Naive B cell (primary cell): ENCODE results near the gene MMP11. TPM values are rescaled to one million over a fixed set of nuclear protein-coding genes. Genes with fewer than 3 reads are reported as not detected.

Experiments used
- ATAC-seq, 2 donors: fragments of 150-1000 bp; cut with Tn5 transposase; 2 replicates each; pipeline ENCODE4 v1.10.0; 2021; ENCODE audit warnings: low read depth in 2 of 2, mild to moderate bottlenecking in 2 of 2, moderate library complexity in 2 of 2
- DNase-seq: peaks from one replicate; pipeline ENCODE4 v3.0.0; 2022
- H3K27ac Mint-ChIP-seq, 6 donors: one replicate each; pipeline ENCODE4 v1.8.0; 2020 to 2022; ENCODE audit warnings: mild to moderate bottlenecking in 6 of 6, mixed read lengths in 6 of 6, moderate library complexity in 5 of 6, inconsistent platforms in 2 of 6
- H3K27me3 Mint-ChIP-seq, 3 donors: one replicate each; pipeline ENCODE4 v1.8.0; 2021 to 2022; ENCODE audit warnings: mixed read lengths in 3 of 3, mild to moderate bottlenecking in 1 of 3
- H3K36me3 Mint-ChIP-seq, 2 donors: one replicate each; pipeline ENCODE4 v1.8.0; 2020 to 2022; ENCODE audit warnings: mixed read lengths in 2 of 2, inconsistent platforms in 1 of 2, mild to moderate bottlenecking in 1 of 2
- H3K4me1 Mint-ChIP-seq, 3 donors: one replicate each; pipeline ENCODE4 v1.8.0; 2020 to 2022; ENCODE audit warnings: mixed read lengths in 3 of 3, inconsistent platforms in 1 of 3, mild to moderate bottlenecking in 1 of 3, moderate library complexity in 1 of 3
- H3K4me3 Mint-ChIP-seq, 8 donors: one replicate each; pipeline ENCODE4 v1.8.0; 2020 to 2022; ENCODE audit warnings: mild to moderate bottlenecking in 8 of 8, mixed read lengths in 8 of 8, moderate library complexity in 8 of 8, inconsistent platforms in 2 of 8
- H3K9me3 Mint-ChIP-seq, 7 donors: one replicate each; pipeline ENCODE4 v1.8.0; 2020 to 2022; ENCODE audit warnings: mixed read lengths in 7 of 7, mild to moderate bottlenecking in 5 of 7, inconsistent platforms in 2 of 7, moderate library complexity in 1 of 7
- polyA plus RNA-seq, 6 donors: library from polyadenylated mRNA; unstranded; fragments of 300-500 nt; fragmentation: Illumina TruSeq; gene quantifications; one replicate each; pipeline ENCODE4 v1.2.3, GENCODE V29; 2021; ENCODE audit warnings: low read depth in 6 of 6

Gene MMP11
- polyA plus RNA-seq, 6 donors from 2014 or later = 10.2 to 18.9 (median 14.2) TPM

GRCh38 chr22:23804781-23805291 lies 32.2 kb downstream of the MMP11 start:
- Mint-ChIP-seq H3K4me3 (peak overlapping the region in 3 of 8 donors; percentile 25 to 80 (median 73)), H3K9me3 (peaks cover 0 to 3% (median 0%) of the 10 kb centered on the region in 7 donors), H3K27me3 (no peaks in the 10 kb centered on the region), H3K36me3 (peaks cover 11 to 30% of the 10 kb centered on the region in 2 donors), H3K27ac (peak overlapping the region in 4 of 6 donors; percentile 53 to 96 (median 87)), H3K4me1 (peaks cover 58 to 71% (median 60%) of the 10 kb centered on the region in 3 donors)
- DNase-seq (no peak), ATAC-seq (no peak)

GRCh38 chr22:23806837-23807236 lies 34.2 kb downstream of the MMP11 start:
- peaks cover 48 to 61% (median 54%) of the 10 kb centered on the region in 3 donors for H3K4me1 Mint-ChIP-seq

GRCh38 chr22:23812378-23812777 lies 39.7 kb downstream of the MMP11 start:
- peaks cover 13 to 17% of the 10 kb centered on the region in 2 donors for H3K36me3 Mint-ChIP-seq
- peak overlapping the region in 4 of 6 donors; percentile 23 to 69 (median 34) for H3K27ac Mint-ChIP-seq
- no peaks in the 10 kb centered on the region for H3K9me3 Mint-ChIP-seq
- H3K27me3 Mint-ChIP-seq = no peaks in the 10 kb centered on the region
- H3K4me1 Mint-ChIP-seq = peaks cover 16 to 30% (median 27%) of the 10 kb centered on the region in 3 donors
- no peak for DNase-seq
- no peak for ATAC-seq
- no peak overlapping the region for H3K4me3 Mint-ChIP-seq

More at GRCh38 chr22:23806837-23807236, 34.2 kb downstream of the MMP11 start:
- peak in 1 of 2 donors; percentile 13 for ATAC-seq
- Mint-ChIP-seq H3K9me3 (no peaks in the 10 kb centered on the region), H3K27ac (peak overlapping the region in 5 of 6 donors; percentile 66 to 96 (median 75)), H3K36me3 (peaks cover 19 to 20% of the 10 kb centered on the region in 2 donors), H3K27me3 (no peaks in the 10 kb centered on the region), H3K4me3 (peak overlapping the region in 3 of 8 donors; percentile 10 to 73 (median 38))
- DNase-seq = no peak

- Mint-ChIP-seq H3K27me3 (no peaks in the 10 kb centered on the region), H3K36me3 (peaks cover 16 to 20% of the 10 kb centered on the region in 2 donors), H3K4me3 (peak overlapping the region in 1 of 8 donors; percentile 18), H3K27ac (peak overlapping the region in 5 of 6 donors; percentile 54 to 88 (median 86)), H3K9me3 (no peaks in the 10 kb centered on the region), H3K4me1 (peaks cover 35 to 59% (median 54%) of the 10 kb centered on the region in 3 donors)
- ATAC-seq = no peak
- DNase-seq = no peak
Observed at GRCh38 chr22:23815541-23816155, 43.0 kb downstream of the MMP11 start.

- no peaks in the 10 kb centered on the region for H3K27me3 Mint-ChIP-seq
- no peaks in the 10 kb centered on the region for H3K9me3 Mint-ChIP-seq
- DNase-seq (no peak), ATAC-seq (no peak)
- peak overlapping the region in 1 of 8 donors; percentile 20 for H3K4me3 Mint-ChIP-seq
- peaks cover 14 to 15% of the 10 kb centered on the region in 2 donors for H3K36me3 Mint-ChIP-seq
- H3K27ac Mint-ChIP-seq = peak overlapping the region in 3 of 6 donors; percentile 54 to 87 (median 82)
- H3K4me1 Mint-ChIP-seq = peaks cover 37 to 61% (median 54%) of the 10 kb centered on the region in 3 donors
Observed at GRCh38 chr22:23816156-23816976, 43.7 kb downstream of the MMP11 start.

- Mint-ChIP-seq H3K36me3 (peaks cover 8 to 13% of the 10 kb centered on the region in 2 donors), H3K27ac (peak overlapping the region in 5 of 6 donors; percentile 19 to 87 (median 77)), H3K4me3 (peak overlapping the region in 4 of 8 donors; percentile 42 to 88 (median 50)), H3K4me1 (peaks cover 35 to 63% (median 56%) of the 10 kb centered on the region in 3 donors), H3K9me3 (no peaks in the 10 kb centered on the region), H3K27me3 (no peaks in the 10 kb centered on the region)
- DNase-seq = no peak
- ATAC-seq = no peak
Observed at GRCh38 chr22:23817146-23817545, 44.5 kb downstream of the MMP11 start.

GRCh38 chr22:23818541-23818940 lies 45.9 kb downstream of the MMP11 start:
- H3K9me3 Mint-ChIP-seq = no peaks in the 10 kb centered on the region
- peak overlapping the region in 7 of 8 donors; percentile 63 to 88 (median 82) for H3K4me3 Mint-ChIP-seq
- H3K36me3 Mint-ChIP-seq = peaks cover 13 to 18% of the 10 kb centered on the region in 2 donors
- H3K4me1 Mint-ChIP-seq = peaks cover 44 to 77% (median 68%) of the 10 kb centered on the region in 3 donors
- H3K27ac Mint-ChIP-seq = peak overlapping the region; percentile 80 to 95 (median 89)
- peak; percentile 20 to 26 for ATAC-seq
- DNase-seq = no peak
- H3K27me3 Mint-ChIP-seq = no peaks in the 10 kb centered on the region

GRCh38 chr22:23820748-23821211 lies 48.1 kb downstream of the MMP11 start:
- ATAC-seq (peak; percentile 91), DNase-seq (peak; percentile 41)
- Mint-ChIP-seq H3K36me3 (peaks cover 13 to 18% of the 10 kb centered on the region in 2 donors), H3K4me3 (peak overlapping the region in 7 of 8 donors; percentile 13 to 88 (median 83)), H3K9me3 (no peaks in the 10 kb centered on the region), H3K27ac (peak overlapping the region; percentile 82 to 99 (median 91)), H3K27me3 (no peaks in the 10 kb centered on the region), H3K4me1 (peaks cover 60 to 84% (median 79%) of the 10 kb centered on the region in 3 donors)

- Mint-ChIP-seq H3K27ac (peak overlapping the region in 5 of 6 donors; percentile 82 to 99 (median 89)), H3K4me1 (peaks cover 57 to 80% (median 80%) of the 10 kb centered on the region in 3 donors), H3K27me3 (no peaks in the 10 kb centered on the region), H3K9me3 (no peaks in the 10 kb centered on the region), H3K36me3 (peaks cover 11 to 15% of the 10 kb centered on the region in 2 donors), H3K4me3 (peak overlapping the region in 4 of 8 donors; percentile 14 to 51 (median 31))
- no peak for ATAC-seq
- no peak for DNase-seq
Observed at GRCh38 chr22:23822101-23822671, 49.5 kb downstream of the MMP11 start.

GRCh38 chr22:23823331-23823791 lies 50.7 kb downstream of the MMP11 start:
- H3K4me3 Mint-ChIP-seq = no peak overlapping the region
- ATAC-seq (no peak), DNase-seq (no peak)
- no peaks in the 10 kb centered on the region for H3K27me3 Mint-ChIP-seq
- H3K4me1 Mint-ChIP-seq = peaks cover 53 to 80% (median 73%) of the 10 kb centered on the region in 3 donors
- peaks cover 6 to 10% of the 10 kb centered on the region in 2 donors for H3K36me3 Mint-ChIP-seq
- H3K9me3 Mint-ChIP-seq = no peaks in the 10 kb centered on the region
- H3K27ac Mint-ChIP-seq = peak overlapping the region in 5 of 6 donors; percentile 47 to 84 (median 71)

- DNase-seq (no peak), ATAC-seq (no peak)
- H3K27me3 Mint-ChIP-seq = no peaks in the 10 kb centered on the region
- peak overlapping the region in 4 of 6 donors; percentile 1 to 74 (median 63) for H3K27ac Mint-ChIP-seq
- no peaks in the 10 kb centered on the region for H3K9me3 Mint-ChIP-seq
- H3K4me3 Mint-ChIP-seq = no peak overlapping the region
- peaks cover 10 to 19% of the 10 kb centered on the region in 2 donors for H3K36me3 Mint-ChIP-seq
- peaks cover 55 to 79% (median 71%) of the 10 kb centered on the region in 3 donors for H3K4me1 Mint-ChIP-seq
Observed at GRCh38 chr22:23824476-23825245, 52.0 kb downstream of the MMP11 start.
